SH-SY5Y (cell line): ENCODE measurements around the gene LPCAT2.

Experiments
- GATA2 ChIP-seq: IDR thresholded peaks from 2 replicates; pipeline ENCODE4 v1.6.1; 2011; ENCODE audit warnings: mild to moderate bottlenecking, low read depth, low read length
- GATA3 ChIP-seq: IDR thresholded peaks from 2 replicates; pipeline ENCODE4 v1.6.1; 2011; ENCODE audit warnings: low read depth, mild to moderate bottlenecking, low read length, moderate library complexity

The LPCAT2 gene

DNA sequence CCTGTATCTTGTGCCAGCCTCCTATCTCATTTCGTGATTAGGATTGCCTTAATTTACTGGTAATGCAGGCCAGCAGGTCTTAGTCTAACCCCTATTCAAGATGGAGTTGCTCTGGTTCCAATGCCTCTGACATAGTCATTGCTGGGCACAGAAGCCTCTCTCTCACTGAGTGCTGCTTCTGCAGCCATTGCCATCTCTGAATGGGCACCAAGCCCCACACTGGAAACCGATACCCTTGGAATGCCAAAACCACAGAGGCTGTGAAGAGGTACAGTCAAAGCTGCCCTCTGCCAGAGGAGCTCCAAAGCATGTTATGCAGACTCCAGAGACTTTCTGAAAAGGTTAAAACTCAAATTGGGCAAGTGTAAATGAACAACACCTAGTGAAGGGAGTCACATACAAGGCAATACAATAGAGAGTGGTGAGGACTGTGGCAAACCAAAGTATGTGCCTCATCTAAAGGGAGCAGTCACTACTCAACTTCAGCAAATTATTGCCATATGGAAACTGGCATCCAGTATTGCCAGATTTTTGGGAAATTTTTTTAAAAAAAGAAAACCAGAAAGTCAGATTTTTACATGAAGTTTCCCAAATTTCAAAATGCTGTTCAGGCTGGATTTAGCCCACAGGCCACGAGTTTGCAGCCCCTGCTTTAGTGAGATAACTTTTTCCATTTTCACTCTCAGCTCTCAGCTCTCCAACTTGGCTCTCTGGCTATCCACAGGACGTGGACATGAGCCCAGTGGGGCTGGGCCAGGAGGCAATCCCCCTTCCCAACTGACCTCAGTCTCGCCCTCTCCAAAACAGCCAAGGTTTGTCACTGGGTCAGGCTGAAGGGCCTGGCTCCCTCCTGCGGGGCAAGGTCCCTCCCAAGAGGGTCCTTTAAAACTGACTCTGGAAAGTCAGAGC lies 32.0 kb upstream of the LPCAT2 start:
- no peak for TF ChIP-seq GATA3
- no peak for TF ChIP-seq GATA2

DNA sequence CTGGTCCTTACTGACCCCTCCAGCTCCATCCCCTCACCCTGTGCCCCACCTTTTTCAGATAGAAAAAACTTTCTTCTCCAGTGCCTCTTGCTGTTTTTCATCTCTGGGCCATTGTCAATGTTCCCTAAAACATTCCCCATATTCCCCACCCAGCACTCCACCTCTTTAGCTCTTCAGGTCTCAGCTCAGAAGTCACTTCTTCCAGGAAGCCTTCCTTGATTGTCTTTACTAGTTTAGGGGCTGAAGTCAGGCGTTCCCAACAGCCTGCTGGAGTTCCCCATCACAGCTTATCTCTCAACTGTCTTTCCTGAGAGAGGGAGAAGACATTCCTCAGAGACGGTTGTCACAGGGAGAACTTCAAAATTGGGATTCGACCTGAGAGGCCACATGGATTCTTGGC lies 31.1 kb upstream of the LPCAT2 start:
- no peak for TF ChIP-seq GATA2
- TF ChIP-seq GATA3: no peak

DNA sequence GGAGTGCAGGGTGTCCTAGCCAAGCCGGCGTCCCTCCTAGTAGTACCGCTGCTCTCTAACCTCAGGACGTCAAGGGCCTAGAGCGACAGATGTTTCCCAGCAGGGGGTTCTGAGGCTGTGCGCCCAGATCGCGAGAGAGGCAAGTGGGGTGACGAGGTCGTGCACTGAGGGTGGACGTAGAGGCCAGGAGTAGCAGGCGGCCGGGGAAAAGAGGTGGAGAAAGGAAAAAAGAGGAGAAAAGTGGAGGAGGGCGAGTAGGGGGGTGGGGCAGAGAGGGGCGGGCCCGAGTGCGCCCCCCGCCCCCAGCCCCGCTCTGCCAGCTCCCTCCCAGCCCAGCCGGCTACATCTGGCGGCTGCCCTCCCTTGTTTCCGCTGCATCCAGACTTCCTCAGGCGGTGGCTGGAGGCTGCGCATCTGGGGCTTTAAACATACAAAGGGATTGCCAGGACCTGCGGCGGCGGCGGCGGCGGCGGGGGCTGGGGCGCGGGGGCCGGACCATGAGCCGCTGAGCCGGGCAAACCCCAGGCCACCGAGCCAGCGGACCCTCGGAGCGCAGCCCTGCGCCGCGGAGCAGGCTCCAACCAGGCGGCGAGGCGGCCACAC lies 29.9 kb upstream of the LPCAT2 start, which contains the start of gene MMP2:
TSS of gene MMP2 (plus strand) at position 372 of the 603 bp plus-strand sequence. CDS start 282 bp downstream, outside the sequence.
- TF ChIP-seq GATA3 (no peak), GATA2 (no peak)

DNA sequence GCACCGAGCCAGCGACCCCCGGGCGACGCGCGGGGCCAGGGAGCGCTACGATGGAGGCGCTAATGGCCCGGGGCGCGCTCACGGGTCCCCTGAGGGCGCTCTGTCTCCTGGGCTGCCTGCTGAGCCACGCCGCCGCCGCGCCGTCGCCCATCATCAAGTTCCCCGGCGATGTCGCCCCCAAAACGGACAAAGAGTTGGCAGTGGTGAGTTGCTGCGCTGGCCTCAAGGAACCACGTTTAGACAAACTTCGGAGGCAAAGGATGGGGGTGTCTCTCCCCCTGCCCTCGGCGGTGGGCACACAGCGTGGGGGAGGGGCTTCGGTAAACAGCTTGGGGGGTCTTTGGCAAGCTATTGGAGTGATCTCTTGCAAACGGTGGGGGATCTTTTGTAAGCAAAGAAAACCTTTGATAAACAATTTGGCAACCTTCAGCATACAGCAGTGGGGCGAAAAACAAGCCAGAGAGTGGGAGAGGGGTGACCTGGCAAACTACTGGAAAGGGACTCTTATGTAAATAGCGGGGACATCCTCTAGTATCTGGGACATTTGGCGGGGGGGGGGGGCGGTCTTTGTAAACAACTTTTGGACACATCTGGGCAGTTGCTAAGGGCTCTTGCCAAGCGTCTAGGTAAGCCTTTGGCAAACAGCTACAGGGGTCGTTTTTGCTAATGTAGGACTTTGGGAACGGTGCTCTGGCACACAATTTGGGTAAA lies 29.3 kb upstream of the LPCAT2 start:
- TF ChIP-seq GATA3 (no peak), GATA2 (no peak)

DNA sequence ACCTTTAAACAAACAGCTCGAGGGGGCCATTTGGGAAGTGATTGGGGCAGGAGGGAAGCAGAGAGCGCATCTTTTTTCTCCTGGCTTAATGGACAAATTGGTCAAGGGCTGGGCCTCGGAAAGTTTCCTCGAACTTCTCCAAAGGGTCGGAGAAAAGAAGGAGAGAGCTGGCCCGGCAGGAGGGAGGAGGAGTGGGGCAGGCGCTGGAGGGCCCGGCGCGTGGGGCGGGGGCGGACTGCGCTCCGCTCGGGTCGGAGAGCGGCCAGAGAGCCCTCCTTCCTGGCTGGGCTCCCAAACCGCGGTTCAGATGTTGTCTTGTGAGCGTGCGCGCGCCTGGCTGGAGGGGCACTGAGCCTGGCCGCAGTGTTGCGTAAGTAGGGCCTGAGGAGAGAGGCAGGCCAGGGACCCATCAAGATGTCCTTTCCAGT lies 28.6 kb upstream of the LPCAT2 start:
- TF ChIP-seq GATA3 (no peak), GATA2 (no peak)

DNA sequence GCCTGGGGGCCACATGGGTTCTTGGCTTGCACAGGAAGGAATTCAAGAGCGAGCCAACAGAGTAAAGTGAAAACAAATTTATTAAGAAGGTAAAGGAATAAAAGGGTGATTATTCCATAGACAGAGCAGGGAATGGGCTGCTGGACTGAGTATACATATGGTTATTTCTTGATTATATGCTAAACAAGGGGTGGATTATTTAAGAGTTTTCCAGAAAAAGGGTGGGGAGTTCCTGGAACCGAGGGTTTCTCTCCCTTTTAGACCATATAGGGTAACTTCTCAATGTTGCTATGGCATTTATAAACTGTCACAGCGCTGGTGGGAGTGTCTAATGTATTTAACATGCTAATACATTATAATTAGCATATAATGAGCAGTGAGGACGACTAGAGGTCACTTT lies 27.8 kb upstream of the LPCAT2 start:
- TF ChIP-seq GATA3: no peak
- no peak for TF ChIP-seq GATA2

DNA sequence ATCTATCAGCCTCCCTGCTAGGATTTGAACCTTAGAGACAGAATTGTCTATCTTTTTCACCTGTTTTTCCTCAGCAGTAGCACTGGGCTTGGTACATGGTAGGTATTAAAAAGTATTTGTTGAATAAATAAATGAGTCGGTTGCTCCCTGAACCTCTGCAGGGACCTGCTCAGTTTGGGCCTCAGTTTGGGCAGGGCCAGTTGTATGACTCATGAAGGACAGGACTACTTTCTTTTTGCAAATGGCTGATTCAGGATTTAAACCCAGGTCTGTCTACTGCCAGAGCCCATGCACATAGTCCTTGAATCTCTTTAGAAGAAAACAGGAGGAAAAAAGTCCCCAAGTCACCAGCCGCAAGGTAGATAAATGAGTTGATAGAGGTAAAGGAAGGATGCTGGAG lies 26.8 kb upstream of the LPCAT2 start:
- TF ChIP-seq GATA2: no peak
- TF ChIP-seq GATA3: no peak

DNA sequence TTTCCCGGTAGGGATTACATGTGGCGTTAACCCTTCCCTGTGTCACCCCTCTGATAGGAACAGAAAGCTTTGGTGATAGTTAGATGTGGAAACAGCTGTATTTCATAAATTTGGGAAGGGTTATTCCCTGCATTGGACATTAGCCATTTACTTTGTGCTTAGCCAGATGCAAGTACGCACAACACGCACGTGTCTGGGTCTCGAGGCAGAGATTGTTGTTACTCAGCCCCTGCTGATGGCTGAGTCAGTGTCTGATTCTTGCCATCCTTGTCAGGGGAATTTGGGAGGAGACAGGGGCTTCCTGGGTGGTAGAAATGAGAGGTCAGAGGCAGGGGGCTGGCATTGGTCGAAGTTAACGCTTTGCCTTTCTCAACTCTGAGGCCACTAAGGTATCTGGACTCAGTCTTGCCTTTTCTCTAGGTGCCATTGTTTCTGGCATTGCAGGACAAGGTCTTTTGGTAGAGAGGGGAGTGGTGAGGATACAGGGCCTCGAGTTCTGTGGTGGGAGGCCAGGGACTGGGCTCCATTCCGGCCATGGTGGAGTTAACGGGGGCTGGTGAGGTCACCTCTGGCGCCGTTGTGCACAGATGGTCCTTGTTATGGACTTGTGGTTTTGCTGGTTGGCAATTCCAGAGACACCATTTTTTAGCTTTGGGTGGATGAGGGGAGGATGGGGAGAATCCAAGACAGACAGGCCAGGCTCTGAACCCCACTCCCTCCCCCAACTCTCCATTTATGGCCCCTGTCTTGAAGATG lies 21.6 kb upstream of the LPCAT2 start:
- TF ChIP-seq GATA3 (no peak), GATA2 (no peak)

DNA sequence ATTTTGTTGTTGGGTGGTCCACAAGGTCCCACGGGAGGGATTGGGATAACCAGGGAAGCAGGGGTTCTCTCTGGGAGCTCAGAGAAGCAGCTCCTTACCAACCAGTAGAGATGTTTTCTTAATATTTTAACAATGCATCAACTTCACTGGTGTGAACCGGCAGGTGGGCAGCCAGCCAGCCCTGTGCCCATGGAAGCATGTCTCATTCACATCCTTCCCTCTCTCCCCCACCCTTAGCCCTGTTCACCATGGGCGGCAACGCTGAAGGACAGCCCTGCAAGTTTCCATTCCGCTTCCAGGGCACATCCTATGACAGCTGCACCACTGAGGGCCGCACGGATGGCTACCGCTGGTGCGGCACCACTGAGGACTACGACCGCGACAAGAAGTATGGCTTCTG lies 20.6 kb upstream of the LPCAT2 start:
- TF ChIP-seq GATA3 (no peak), GATA2 (no peak)

DNA sequence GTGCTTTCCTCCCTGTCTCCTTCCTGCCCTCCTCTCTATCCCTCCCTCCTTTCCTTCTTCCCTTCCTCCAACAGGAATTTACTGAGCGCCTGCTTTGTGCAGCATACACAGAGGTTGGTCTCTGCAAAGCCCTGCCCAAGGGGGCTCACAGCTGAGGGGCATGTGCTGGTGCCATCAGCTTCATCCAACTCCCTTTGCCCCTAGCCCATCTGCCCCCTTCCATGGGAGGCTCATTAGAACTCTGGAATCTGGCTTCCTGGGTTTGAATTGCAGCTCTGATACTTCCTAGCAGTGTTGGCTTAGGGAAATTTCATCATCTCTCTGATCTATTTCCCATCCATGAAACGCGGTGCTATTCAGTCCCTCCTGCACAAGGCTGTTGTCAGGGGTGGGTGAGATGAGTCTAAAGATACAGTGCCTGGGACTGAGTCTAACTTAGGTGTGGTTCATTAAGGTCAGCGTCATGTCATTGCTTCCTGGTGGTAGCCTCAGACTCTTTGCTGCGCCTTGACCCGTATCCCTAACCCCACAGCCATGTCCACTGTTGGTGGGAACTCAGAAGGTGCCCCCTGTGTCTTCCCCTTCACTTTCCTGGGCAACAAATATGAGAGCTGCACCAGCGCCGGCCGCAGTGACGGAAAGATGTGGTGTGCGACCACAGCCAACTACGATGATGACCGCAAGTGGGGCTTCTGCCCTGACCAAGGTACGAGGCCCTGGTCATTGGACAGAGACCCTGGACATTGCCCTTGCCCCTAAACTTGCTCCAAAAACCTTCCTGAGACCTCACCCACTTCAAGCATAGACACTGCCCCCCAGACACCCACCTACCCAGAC lies 19.5 kb upstream of the LPCAT2 start:
- TF ChIP-seq GATA3 (no peak), GATA2 (no peak)

DNA sequence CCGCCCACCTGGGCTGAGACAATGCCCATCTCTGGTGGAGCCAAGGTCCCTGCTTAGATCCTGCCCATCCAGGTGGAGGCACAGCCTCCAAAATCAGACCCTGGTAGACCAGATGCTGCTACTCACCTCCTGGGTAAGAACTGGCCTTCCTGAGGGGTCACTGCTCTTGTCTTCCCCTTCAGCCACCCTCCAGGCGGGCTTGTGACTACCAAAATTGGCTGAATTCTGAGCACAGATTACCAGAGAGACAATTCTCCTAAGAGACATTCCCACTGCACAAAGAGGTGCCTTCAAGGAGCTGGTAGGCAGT lies 19.0 kb upstream of the LPCAT2 start:
- TF ChIP-seq GATA3: no peak
- no peak for TF ChIP-seq GATA2

DNA sequence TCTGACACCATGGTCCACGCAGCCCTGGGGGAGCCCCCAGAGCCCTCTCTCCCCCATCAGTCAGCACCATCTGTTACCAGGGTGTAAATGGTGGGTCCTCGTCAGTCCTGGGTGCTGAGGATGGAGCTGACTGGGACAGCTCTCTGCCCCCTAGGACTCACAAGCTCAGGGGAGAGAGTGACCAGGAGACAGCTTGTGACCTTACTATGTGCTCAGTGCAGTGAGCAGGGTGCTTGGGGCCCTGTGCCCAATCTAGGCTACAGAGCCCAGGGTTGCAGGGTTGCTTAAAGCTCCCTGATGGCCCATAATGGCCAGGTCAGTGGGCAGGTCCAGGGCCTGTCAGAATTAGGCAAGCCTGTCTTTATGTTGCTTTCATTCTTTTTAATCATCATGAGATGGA lies 18.6 kb upstream of the LPCAT2 start:
- no peak for TF ChIP-seq GATA2
- no peak for TF ChIP-seq GATA3

DNA sequence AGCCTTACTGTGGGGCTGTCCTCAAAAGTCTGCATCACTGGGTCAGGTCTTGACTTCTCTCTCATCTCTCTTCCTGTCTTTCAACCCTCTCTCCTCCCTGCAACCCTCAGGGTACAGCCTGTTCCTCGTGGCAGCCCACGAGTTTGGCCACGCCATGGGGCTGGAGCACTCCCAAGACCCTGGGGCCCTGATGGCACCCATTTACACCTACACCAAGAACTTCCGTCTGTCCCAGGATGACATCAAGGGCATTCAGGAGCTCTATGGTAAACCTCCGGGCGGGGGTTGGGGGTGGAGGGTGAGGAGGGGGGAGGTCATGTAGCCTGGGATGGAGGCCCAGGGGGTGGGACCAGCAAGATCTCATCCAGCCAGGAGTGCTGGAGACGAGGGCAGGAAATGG lies 17.2 kb upstream of the LPCAT2 start:
- no peak for TF ChIP-seq GATA2
- TF ChIP-seq GATA3: no peak
